HepG2 (cell line): ENCODE measurements around the gene RNASE13. TPM values are rescaled to one million over a fixed set of nuclear protein-coding genes. Genes with fewer than 3 reads are reported as not detected.

Experiments used
- ARNT2 ChIP-seq: sonication (generic); formaldehyde crosslinking; IDR thresholded peaks from 2 replicates; pipeline ENCODE4 v1.8.0; 2022; ENCODE audit warnings: mild to moderate bottlenecking, low read depth, missing genetic modification reagents, moderate library complexity
- CREM ChIP-seq, 2 experiments: sonication (generic) in 1 of 2; formaldehyde crosslinking in 1 of 2; IDR thresholded peaks; 2 replicates each; pipeline versions ENCODE4 v1.4.0 to v1.6.1; 2016 to 2020; ENCODE audit warnings: antibody characterized with exemption in 1 of 2, mild to moderate bottlenecking in 1 of 2, missing genetic modification reagents in 1 of 2
- E2F2 ChIP-seq: sonication (generic); formaldehyde crosslinking; IDR thresholded peaks from 2 replicates; pipeline ENCODE4 v1.4.0; 2020; ENCODE audit warnings: missing genetic modification reagents, borderline replicate concordance
- MAFK ChIP-seq, 2 experiments: IDR thresholded peaks in 1 of 2; conservative IDR thresholded peaks in 1 of 2; 2 replicates each; pipeline ENCODE4 v1.6.1; 2011; ENCODE audit warnings: improper control_type of control experiment in 2 of 2, low read length in 2 of 2
- NFYB ChIP-seq: sonication (generic); formaldehyde crosslinking; IDR thresholded peaks from 2 replicates; pipeline ENCODE4 v1.4.0; 2020; ENCODE audit warnings: missing genetic modification reagents
- ONECUT2 ChIP-seq: sonication (generic); formaldehyde crosslinking; IDR thresholded peaks from 2 replicates; pipeline ENCODE4 v1.4.0; 2020; ENCODE audit warnings: missing genetic modification reagents
- SALL1 ChIP-seq: sonication (generic); formaldehyde crosslinking; IDR thresholded peaks from 2 replicates; pipeline ENCODE4 v1.8.0; 2022; ENCODE audit warnings: mild to moderate bottlenecking, missing genetic modification reagents
- TOE1 ChIP-seq: sonication (generic); formaldehyde crosslinking; IDR thresholded peaks from 2 replicates; pipeline ENCODE4 v1.4.0; 2020; ENCODE audit warnings: mild to moderate bottlenecking, missing genetic modification reagents
- ZFP36 ChIP-seq: fragments of 150-350 bp; IDR thresholded peaks from 2 replicates; pipeline ENCODE4 v1.6.1; 2018; ENCODE audit warnings: borderline replicate concordance, low read length, low read depth; ENCODE audit not compliant: partially characterized antibody
- ZNF20 ChIP-seq: sonication (generic); formaldehyde crosslinking; IDR thresholded peaks from 2 replicates; pipeline ENCODE4 v1.4.0; 2020; ENCODE audit warnings: mild to moderate bottlenecking, moderate library complexity, missing genetic modification reagents
- ZNF263 ChIP-seq: sonication (generic); formaldehyde crosslinking; IDR thresholded peaks from 2 replicates; pipeline ENCODE4 v1.4.0; 2020; ENCODE audit warnings: missing genetic modification reagents
- ZNF816 ChIP-seq: sonication (generic); formaldehyde crosslinking; IDR thresholded peaks from 2 replicates; pipeline ENCODE4 v1.8.0; 2022; ENCODE audit warnings: missing genetic modification reagents, mild to moderate bottlenecking, borderline replicate concordance
- polyA plus RNA-seq, 8 experiments: library from polyadenylated mRNA; depleted of rRNA in 3 of 8; stranded (reverse) in 7 of 8; unstranded in 1 of 8; fragments of >200 nt; fragmentation: Illumina TruSeq in 4 of 8; extraction: Trizol in 4 of 8; gene quantifications; 2 replicates each; pipeline versions ENCODE4 v1.2.1 to v1.2.3, GENCODE V29; 2011 to 2016; ENCODE audit warnings: low read depth in 4 of 8, missing spikeins in 1 of 8, mixed read lengths in 1 of 8; ENCODE audit not compliant: insufficient read depth in 1 of 8
- total RNA-seq, 5 experiments: library from RNA; depleted of rRNA; stranded (reverse); fragments of >200 nt; fragmentation: Illumina TruSeq; extraction: Trizol; gene quantifications; 2 replicates each; pipeline ENCODE4 v1.2.3, GENCODE V29; 2016; ENCODE audit warnings: low read depth in 1 of 5
- TF ChIP-seq, protein P1 (sequence below): IDR thresholded peaks from 2 replicates; pipeline ENCODE4 v1.4.0; 2020; ENCODE audit warnings: mild to moderate bottlenecking, missing genetic modification reagents
- TF ChIP-seq, protein P2 (sequence below): IDR thresholded peaks from 2 replicates; pipeline ENCODE4 v1.6.1; 2012; ENCODE audit warnings: inconsistent platforms
- TF ChIP-seq, protein P3 (sequence below): sonication (generic); formaldehyde crosslinking; IDR thresholded peaks from 2 replicates; pipeline ENCODE4 v1.4.0; 2020; ENCODE audit warnings: missing genetic modification reagents
- TF ChIP-seq, protein P4 (sequence below): sonication (generic); formaldehyde crosslinking; IDR thresholded peaks from 2 replicates; pipeline ENCODE4 v1.5.0; 2020; ENCODE audit warnings: missing genetic modification reagents
- TF ChIP-seq, protein P5 (sequence below): sonication (generic); formaldehyde crosslinking; IDR thresholded peaks from 2 replicates; pipeline ENCODE4 v1.4.0; 2020; ENCODE audit warnings: missing genetic modification reagents

RNASE13 gene
- total and polyA plus RNA-seq, 2 of the 13 experiments (the other 11 are each of a cell fraction or from before 2014, with no cell fraction given): 1.0 TPM; not detected in 1

- TF ChIP-seq, protein P1, sequence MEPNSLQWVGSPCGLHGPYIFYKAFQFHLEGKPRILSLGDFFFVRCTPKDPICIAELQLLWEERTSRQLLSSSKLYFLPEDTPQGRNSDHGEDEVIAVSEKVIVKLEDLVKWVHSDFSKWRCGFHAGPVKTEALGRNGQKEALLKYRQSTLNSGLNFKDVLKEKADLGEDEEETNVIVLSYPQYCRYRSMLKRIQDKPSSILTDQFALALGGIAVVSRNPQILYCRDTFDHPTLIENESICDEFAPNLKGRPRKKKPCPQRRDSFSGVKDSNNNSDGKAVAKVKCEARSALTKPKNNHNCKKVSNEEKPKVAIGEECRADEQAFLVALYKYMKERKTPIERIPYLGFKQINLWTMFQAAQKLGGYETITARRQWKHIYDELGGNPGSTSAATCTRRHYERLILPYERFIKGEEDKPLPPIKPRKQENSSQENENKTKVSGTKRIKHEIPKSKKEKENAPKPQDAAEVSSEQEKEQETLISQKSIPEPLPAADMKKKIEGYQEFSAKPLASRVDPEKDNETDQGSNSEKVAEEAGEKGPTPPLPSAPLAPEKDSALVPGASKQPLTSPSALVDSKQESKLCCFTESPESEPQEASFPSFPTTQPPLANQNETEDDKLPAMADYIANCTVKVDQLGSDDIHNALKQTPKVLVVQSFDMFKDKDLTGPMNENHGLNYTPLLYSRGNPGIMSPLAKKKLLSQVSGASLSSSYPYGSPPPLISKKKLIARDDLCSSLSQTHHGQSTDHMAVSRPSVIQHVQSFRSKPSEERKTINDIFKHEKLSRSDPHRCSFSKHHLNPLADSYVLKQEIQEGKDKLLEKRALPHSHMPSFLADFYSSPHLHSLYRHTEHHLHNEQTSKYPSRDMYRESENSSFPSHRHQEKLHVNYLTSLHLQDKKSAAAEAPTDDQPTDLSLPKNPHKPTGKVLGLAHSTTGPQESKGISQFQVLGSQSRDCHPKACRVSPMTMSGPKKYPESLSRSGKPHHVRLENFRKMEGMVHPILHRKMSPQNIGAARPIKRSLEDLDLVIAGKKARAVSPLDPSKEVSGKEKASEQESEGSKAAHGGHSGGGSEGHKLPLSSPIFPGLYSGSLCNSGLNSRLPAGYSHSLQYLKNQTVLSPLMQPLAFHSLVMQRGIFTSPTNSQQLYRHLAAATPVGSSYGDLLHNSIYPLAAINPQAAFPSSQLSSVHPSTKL (CRISPR knock-in tag): peak; percentile 14; the same call in 1 of the 2 replicates
- TF ChIP-seq E2F2 (CRISPR knock-in tag) (no peak), ZNF263 (CRISPR knock-in tag) (no peak), MAFK (conservative IDR thresholded peaks at IDR 0.05 in 1 of 2, IDR thresholded peaks at IDR 0.05 in 1 of 2; ENCODE audit: low read length in 2 of 2) (peak; percentile 31 to 33; a peak in 2 of 4 replicates), TOE1 (no peak), SALL1 (CRISPR knock-in tag) (peak; percentile 42; the same call in 1 of the 2 replicates), ONECUT2 (CRISPR knock-in tag) (0 out of 2 replicates have a peak, but pooled peaks have one; percentile 35), ZNF816 (CRISPR knock-in tag) (no peak), ZFP36 (no peak), CREM (IDR thresholded peaks at IDR 0.05) (peak; percentile 24; the same call in 1 of the 2 replicates), CREM (CRISPR knock-in tag; IDR thresholded peaks at IDR 0.05) (no peak), NFYB (CRISPR knock-in tag) (peak; percentile 39; the same call in 1 of the 2 replicates), ZNF20 (CRISPR knock-in tag) (0 out of 2 replicates have a peak, but pooled peaks have one; percentile 13), ARNT2 (no peak)
- TF ChIP-seq, protein P2, sequence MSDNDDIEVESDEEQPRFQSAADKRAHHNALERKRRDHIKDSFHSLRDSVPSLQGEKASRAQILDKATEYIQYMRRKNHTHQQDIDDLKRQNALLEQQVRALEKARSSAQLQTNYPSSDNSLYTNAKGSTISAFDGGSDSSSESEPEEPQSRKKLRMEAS: peak; percentile 45; the same call in 1 of the 2 replicates
- TF ChIP-seq, protein P3, sequence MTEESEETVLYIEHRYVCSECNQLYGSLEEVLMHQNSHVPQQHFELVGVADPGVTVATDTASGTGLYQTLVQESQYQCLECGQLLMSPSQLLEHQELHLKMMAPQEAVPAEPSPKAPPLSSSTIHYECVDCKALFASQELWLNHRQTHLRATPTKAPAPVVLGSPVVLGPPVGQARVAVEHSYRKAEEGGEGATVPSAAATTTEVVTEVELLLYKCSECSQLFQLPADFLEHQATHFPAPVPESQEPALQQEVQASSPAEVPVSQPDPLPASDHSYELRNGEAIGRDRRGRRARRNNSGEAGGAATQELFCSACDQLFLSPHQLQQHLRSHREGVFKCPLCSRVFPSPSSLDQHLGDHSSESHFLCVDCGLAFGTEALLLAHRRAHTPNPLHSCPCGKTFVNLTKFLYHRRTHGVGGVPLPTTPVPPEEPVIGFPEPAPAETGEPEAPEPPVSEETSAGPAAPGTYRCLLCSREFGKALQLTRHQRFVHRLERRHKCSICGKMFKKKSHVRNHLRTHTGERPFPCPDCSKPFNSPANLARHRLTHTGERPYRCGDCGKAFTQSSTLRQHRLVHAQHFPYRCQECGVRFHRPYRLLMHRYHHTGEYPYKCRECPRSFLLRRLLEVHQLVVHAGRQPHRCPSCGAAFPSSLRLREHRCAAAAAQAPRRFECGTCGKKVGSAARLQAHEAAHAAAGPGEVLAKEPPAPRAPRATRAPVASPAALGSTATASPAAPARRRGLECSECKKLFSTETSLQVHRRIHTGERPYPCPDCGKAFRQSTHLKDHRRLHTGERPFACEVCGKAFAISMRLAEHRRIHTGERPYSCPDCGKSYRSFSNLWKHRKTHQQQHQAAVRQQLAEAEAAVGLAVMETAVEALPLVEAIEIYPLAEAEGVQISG (CRISPR knock-in tag): peak; percentile 89
- TF ChIP-seq, protein P4, sequence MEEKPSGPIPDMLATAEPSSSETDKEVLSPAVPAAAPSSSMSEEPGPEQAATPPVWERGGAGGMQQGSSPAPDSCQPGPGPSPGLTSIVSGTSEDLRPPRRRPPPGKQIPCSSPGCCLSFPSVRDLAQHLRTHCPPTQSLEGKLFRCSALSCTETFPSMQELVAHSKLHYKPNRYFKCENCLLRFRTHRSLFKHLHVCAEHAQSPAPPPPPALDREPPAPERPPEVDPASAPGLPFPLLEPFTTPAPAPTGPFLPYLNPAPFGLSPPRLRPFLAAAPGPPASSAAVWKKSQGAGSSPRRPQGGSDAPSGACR: peak; percentile 22; the same call in 1 of the 2 replicates
- TF ChIP-seq, protein P5, sequence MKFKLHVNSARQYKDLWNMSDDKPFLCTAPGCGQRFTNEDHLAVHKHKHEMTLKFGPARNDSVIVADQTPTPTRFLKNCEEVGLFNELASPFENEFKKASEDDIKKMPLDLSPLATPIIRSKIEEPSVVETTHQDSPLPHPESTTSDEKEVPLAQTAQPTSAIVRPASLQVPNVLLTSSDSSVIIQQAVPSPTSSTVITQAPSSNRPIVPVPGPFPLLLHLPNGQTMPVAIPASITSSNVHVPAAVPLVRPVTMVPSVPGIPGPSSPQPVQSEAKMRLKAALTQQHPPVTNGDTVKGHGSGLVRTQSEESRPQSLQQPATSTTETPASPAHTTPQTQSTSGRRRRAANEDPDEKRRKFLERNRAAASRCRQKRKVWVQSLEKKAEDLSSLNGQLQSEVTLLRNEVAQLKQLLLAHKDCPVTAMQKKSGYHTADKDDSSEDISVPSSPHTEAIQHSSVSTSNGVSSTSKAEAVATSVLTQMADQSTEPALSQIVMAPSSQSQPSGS (CRISPR knock-in tag): no peak
Measured at GRCh38 chr14:21023817-21024584, 10.6 kb downstream of the RNASE13 start (continued).
